ENCODE measurements around the gene NFAM1. TPM values are rescaled to one million over a fixed set of nuclear protein-coding genes. Genes with fewer than 3 reads are reported as not detected.

Gene NFAM1
- total RNA-seq, 6 donors from 2014 or later: 8.7 to 36.7 (median 15.9) TPM

- Histone ChIP-seq H3K4me3 (no peak overlapping the region), H3K9me3 (no peaks in the 10 kb centered on the region), H3K36me3 (no peaks in the 10 kb centered on the region), H3K27me3 (peaks cover 0 to 12% (median 3%) of the 10 kb centered on the region in 4 donors), H3K4me1 (peaks cover 7 to 37% (median 17%) of the 10 kb centered on the region in 4 donors), H3K27ac (no peak overlapping the region)
- TF ChIP-seq, protein P1, sequence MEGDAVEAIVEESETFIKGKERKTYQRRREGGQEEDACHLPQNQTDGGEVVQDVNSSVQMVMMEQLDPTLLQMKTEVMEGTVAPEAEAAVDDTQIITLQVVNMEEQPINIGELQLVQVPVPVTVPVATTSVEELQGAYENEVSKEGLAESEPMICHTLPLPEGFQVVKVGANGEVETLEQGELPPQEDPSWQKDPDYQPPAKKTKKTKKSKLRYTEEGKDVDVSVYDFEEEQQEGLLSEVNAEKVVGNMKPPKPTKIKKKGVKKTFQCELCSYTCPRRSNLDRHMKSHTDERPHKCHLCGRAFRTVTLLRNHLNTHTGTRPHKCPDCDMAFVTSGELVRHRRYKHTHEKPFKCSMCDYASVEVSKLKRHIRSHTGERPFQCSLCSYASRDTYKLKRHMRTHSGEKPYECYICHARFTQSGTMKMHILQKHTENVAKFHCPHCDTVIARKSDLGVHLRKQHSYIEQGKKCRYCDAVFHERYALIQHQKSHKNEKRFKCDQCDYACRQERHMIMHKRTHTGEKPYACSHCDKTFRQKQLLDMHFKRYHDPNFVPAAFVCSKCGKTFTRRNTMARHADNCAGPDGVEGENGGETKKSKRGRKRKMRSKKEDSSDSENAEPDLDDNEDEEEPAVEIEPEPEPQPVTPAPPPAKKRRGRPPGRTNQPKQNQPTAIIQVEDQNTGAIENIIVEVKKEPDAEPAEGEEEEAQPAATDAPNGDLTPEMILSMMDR (IDR thresholded peaks at IDR 0.05): no peak
- TF ChIP-seq POLR2A (IDR thresholded peaks at IDR 0.05): no peak
- no peak for TF ChIP-seq EP300 (IDR thresholded peaks at IDR 0.05)
- no peak for TF ChIP-seq POLR2AphosphoS5 (IDR thresholded peaks at IDR 0.05)
- ATAC-seq (ENCODE audit: low FRiP score in 2 of 2) (no peak), DNase-seq (no peak)
- 88 to 97% methylated on average over 6 of the region's 6 CpGs for WGBS, 2 donors
These were observed 68.3 kb downstream of the NFAM1 start for GRCh38 chr22:42363892-42364291.

DNA sequence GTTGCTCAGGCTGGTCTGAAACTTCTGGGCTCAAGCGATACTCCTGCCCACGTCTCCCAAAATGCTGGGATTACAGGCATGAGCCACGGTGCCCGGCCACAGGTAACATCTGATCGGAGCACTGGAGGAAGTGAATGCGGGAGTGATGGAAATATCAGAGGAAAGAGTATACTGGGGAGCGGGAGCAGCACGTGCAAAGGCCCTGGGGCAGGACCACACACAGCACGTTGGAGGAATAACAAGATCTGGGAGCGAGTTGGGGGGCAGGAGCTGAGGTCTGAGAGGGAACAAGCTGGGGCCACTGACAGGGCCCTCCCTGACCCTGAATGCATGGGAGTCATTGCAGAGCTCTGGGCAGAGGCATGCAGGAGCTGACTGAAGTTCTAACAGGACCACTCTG is 70.7 kb downstream of the NFAM1 start:
- TF ChIP-seq POLR2AphosphoS5 (IDR thresholded peaks at IDR 0.05) (no peak), POLR2A (IDR thresholded peaks at IDR 0.05) (no peak), EP300 (IDR thresholded peaks at IDR 0.05) (no peak)
- TF ChIP-seq, protein P1 (IDR thresholded peaks at IDR 0.05): no peak
- WGBS, 2 donors: 95% methylated on average over 10 of the region's 10 CpGs
- ATAC-seq (ENCODE audit: low FRiP score in 2 of 2): no peak

DNA sequence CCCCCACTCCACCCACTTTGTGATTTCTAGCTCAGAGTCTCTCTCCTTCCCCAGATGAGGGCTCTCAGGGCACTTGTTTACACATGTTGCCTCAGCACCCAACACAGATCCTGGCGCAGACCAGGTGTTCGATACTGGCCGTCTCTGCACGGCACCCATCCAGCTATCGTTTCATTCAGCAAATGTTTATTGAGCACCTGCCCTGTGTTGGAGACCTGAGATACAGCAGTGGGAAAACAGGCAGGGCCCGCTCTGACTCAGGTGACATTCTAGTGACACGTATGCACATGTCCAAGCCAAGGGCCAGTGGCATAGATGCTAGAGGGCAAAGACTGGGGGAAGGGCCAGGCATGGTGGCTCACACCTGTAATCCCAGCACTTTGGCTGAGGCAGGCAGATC is 71.9 kb downstream of the NFAM1 start:
- Histone ChIP-seq H3K9me3 (no peaks in the 10 kb centered on the region), H3K27ac (no peak overlapping the region), H3K4me1 (peaks cover 0 to 11% (median 1%) of the 10 kb centered on the region in 4 donors), H3K27me3 (no peaks in the 10 kb centered on the region), H3K36me3 (no peaks in the 10 kb centered on the region), H3K4me3 (no peak overlapping the region)
- WGBS, 2 donors: 65 to 73% methylated on average over 7 of the region's 7 CpGs
- TF ChIP-seq EP300 (IDR thresholded peaks at IDR 0.05) (no peak), POLR2AphosphoS5 (IDR thresholded peaks at IDR 0.05) (no peak), POLR2A (IDR thresholded peaks at IDR 0.05) (no peak)
- TF ChIP-seq, protein P1 (IDR thresholded peaks at IDR 0.05): no peak
- DNase-seq: no peak
- ATAC-seq (ENCODE audit: low FRiP score in 2 of 2): no peak

More for the DNA sequence above, 70.7 kb downstream of the NFAM1 start:
- DNase-seq: no peak
- no peaks in the 10 kb centered on the region for H3K36me3 ChIP-seq
- no peak overlapping the region for H3K4me3 ChIP-seq
- no peaks in the 10 kb centered on the region for H3K9me3 ChIP-seq
- H3K27ac ChIP-seq: no peak overlapping the region
- peaks cover 0 to 21% (median 4%) of the 10 kb centered on the region in 4 donors for H3K4me1 ChIP-seq
- no peaks in the 10 kb centered on the region for H3K27me3 ChIP-seq

DNA sequence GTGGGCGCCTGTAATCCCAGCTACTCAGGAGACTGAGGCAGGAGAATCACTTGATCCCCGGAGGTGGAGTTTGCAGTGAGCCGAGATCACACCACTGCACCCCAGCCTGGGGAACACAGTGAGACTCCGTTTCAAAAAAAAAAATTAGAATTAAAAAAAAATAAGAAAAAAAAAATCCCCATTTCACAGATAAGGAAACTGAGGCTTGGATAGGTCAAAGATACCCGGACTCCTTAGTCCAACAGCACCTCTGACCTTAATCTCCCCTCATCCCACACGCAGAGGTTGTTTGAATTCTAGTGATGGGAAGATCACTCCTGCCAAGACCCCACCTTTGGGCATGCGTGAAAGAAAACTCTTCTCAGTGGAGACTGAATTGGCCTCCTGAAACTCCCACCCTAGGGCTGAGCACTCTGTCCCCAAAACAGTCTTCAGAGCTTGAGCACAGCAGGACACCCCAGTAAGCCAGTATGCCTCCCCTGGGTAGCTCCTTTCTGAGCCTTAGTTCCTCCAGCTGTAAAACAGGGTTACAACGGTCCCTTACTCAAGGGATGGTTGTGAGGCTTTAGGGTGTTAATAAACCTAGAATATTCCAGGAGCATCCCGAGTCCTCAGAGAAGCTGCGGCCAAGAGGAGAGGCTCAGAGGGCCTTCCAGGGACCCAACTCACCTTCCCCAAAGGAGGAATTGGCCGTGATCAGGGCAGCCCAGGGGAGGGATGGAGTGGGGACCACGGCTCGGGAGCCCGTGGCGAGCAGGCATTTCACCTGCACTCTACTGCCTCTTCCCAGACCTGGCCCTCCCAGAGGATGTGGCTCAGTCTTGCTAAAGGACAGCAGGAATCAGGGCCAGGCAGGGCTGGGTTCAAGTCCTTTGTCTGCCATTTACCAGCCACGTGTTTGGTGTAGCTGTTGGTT is 73.3 kb downstream of the NFAM1 start:
- H3K27ac ChIP-seq: no peak overlapping the region
- no peak overlapping the region for H3K4me3 ChIP-seq
- no peaks in the 10 kb centered on the region for H3K9me3 ChIP-seq
- no peak for DNase-seq
- no peaks in the 10 kb centered on the region for H3K27me3 ChIP-seq
- ATAC-seq (ENCODE audit: low FRiP score in 2 of 2): no peak
- no peak for TF ChIP-seq POLR2AphosphoS5 (IDR thresholded peaks at IDR 0.05)
- TF ChIP-seq, protein P1 (IDR thresholded peaks at IDR 0.05): no peak
- 84 to 87% methylated on average over 15 to 16 of the region's 16 CpGs for WGBS, 2 donors
- peaks cover 0 to 3% (median 0%) of the 10 kb centered on the region in 4 donors for H3K4me1 ChIP-seq
- H3K36me3 ChIP-seq: no peaks in the 10 kb centered on the region
